Vagina (tissue), 2 donors: ENCODE results near the gene MAP3K10.

ENCODE experiments used
- POLR2A ChIP-seq, 2 donors: fragments of 450-650 bp; IDR thresholded peaks; one replicate each; pipeline ENCODE4 v1.6.1; 2017; ENCODE audit warnings: antibody characterized with exemption in 2 of 2, mild to moderate bottlenecking in 2 of 2, moderate library complexity in 2 of 2
- POLR2AphosphoS5 ChIP-seq, 2 donors: sonication (generic); formaldehyde crosslinking; IDR thresholded peaks; one replicate each; pipeline ENCODE4 v1.9.0; 2017; ENCODE audit warnings: antibody characterized with exemption in 2 of 2, mild to moderate bottlenecking in 2 of 2, low read depth in 1 of 2; ENCODE audit not compliant: insufficient read depth in 1 of 2
- TF ChIP-seq, protein P1 (sequence below), 3 experiments: fragments of 450-650 bp in 2 of 3; fragments of 200-600 bp in 1 of 3; sonication (generic) in 1 of 3; IDR thresholded peaks; one replicate each; pipeline ENCODE4 v1.5.1; 2017 to 2019; ENCODE audit warnings: antibody characterized with exemption in 3 of 3, mild to moderate bottlenecking in 2 of 3, moderate library complexity in 2 of 3

DNA sequence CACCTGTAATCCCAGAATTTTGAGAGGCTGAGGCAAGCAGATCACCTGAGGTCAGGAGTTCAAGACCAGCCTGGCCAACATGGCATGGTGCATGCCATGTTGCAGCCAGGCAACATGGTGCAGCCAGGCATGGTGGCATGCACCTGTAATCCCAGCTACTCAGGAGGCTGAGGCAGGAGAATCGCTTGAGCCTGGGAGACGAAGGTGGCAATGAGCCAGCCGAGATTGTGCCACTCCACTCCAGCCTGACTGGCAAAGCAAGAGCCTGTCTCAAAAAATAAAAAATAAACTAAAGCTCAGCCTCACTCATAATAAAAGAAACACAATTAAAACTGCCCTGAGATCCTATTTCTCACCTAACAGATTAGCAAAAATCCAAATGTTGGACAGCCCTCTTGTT lies 49.7 kb upstream of the MAP3K10 start:
- TF ChIP-seq, protein P1, sequence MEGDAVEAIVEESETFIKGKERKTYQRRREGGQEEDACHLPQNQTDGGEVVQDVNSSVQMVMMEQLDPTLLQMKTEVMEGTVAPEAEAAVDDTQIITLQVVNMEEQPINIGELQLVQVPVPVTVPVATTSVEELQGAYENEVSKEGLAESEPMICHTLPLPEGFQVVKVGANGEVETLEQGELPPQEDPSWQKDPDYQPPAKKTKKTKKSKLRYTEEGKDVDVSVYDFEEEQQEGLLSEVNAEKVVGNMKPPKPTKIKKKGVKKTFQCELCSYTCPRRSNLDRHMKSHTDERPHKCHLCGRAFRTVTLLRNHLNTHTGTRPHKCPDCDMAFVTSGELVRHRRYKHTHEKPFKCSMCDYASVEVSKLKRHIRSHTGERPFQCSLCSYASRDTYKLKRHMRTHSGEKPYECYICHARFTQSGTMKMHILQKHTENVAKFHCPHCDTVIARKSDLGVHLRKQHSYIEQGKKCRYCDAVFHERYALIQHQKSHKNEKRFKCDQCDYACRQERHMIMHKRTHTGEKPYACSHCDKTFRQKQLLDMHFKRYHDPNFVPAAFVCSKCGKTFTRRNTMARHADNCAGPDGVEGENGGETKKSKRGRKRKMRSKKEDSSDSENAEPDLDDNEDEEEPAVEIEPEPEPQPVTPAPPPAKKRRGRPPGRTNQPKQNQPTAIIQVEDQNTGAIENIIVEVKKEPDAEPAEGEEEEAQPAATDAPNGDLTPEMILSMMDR (IDR thresholded peaks at IDR 0.05): no peak
- TF ChIP-seq POLR2A (IDR thresholded peaks at IDR 0.05) (no peak), POLR2AphosphoS5 (IDR thresholded peaks at IDR 0.05; ENCODE audit: insufficient read depth in 1 of 2, low read depth in 1 of 2) (no peak)
